Activated CD4-positive, alpha-beta memory T cell treated with anti-CD3 and anti-CD28 coated beads, Interleukin-2, amount 10 ng/mL, durations not matched to agents 7 days and 5 days (primary cell): ENCODE data around the gene DLK1. TPM values are rescaled to one million over a fixed set of nuclear protein-coding genes. Genes with fewer than 3 reads are reported as not detected.

Experiments
- CTCF ChIA-PET: fragments of 350-600 bp; sonication (Branson Sonifier 250); formaldehyde crosslinking; loops from one replicate; lab custom pipeline; 2021; ENCODE audit warnings: antibody characterized with exemption, inconsistent platforms; lab: Charles Lee
- POLR2A ChIA-PET: fragments of 350-600 bp; sonication (Branson Sonifier 250); formaldehyde crosslinking; loops from one replicate; lab custom pipeline; 2021; ENCODE audit warnings: antibody characterized with exemption; lab: Charles Lee
- DNase-seq: peaks from one replicate; pipeline ENCODE4 v3.0.0-alpha.2; 2020
- H3K27ac Mint-ChIP-seq: one replicate; pipeline ENCODE4 v1.8.0; 2021; ENCODE audit warnings: mild to moderate bottlenecking, mixed read lengths
- H3K27me3 Mint-ChIP-seq: one replicate; pipeline ENCODE4 v1.8.0; 2021; ENCODE audit warnings: mixed read lengths
- H3K36me3 Mint-ChIP-seq: one replicate; pipeline ENCODE4 v1.8.0; 2021; ENCODE audit warnings: low read depth, mixed read lengths
- H3K4me1 Mint-ChIP-seq: one replicate; pipeline ENCODE4 v1.8.0; 2021; ENCODE audit warnings: mixed read lengths
- H3K4me3 Mint-ChIP-seq: one replicate; pipeline ENCODE4 v1.8.0; 2021; ENCODE audit warnings: mild to moderate bottlenecking, mixed read lengths
- H3K9me3 Mint-ChIP-seq: one replicate; pipeline ENCODE4 v1.8.0; 2021; ENCODE audit warnings: mixed read lengths
- total RNA-seq, 2 experiments: library from RNA; stranded (reverse); gene quantifications; one replicate each; pipeline ENCODE4 v1.2.3, GENCODE V29; 2021

Gene DLK1
- total RNA-seq, 2 experiments from 2014 or later: not detected

GRCh38 chr14:100777818-100778525 is 51.3 kb downstream of the DLK1 start:
- Mint-ChIP-seq H3K9me3 (no peaks in the 10 kb centered on the region), H3K36me3 (no peaks in the 10 kb centered on the region), H3K4me3 (no peak overlapping the region), H3K4me1 (no peaks in the 10 kb centered on the region), H3K27ac (no peak overlapping the region), H3K27me3 (no peaks in the 10 kb centered on the region)
- CTCF ChIA-PET: no interaction called here
- POLR2A ChIA-PET: interaction anchor here (1.1 kb wide), 1 partner anchor 13 kb away, joined by 3 read pairs; no protein-coding TSS in a partner anchor
- no peak for DNase-seq

GRCh38 chr14:100778526-100778882 is 51.8 kb downstream of the DLK1 start:
- Mint-ChIP-seq H3K27me3 (no peaks in the 10 kb centered on the region), H3K4me3 (no peak overlapping the region), H3K9me3 (no peaks in the 10 kb centered on the region), H3K4me1 (no peaks in the 10 kb centered on the region), H3K27ac (no peak overlapping the region), H3K36me3 (no peaks in the 10 kb centered on the region)
- DNase-seq: no peak
- ChIA-PET POLR2A (interaction anchor here (1.1 kb wide), 1 partner anchor 13 kb away, joined by 3 read pairs; no protein-coding TSS in a partner anchor), CTCF (no interaction called here)

- Mint-ChIP-seq H3K36me3 (no peaks in the 10 kb centered on the region), H3K27me3 (no peaks in the 10 kb centered on the region), H3K9me3 (no peaks in the 10 kb centered on the region), H3K27ac (no peak overlapping the region), H3K4me3 (no peak overlapping the region), H3K4me1 (no peaks in the 10 kb centered on the region)
- DNase-seq: no peak
- POLR2A ChIA-PET: interaction anchor here (1.1 kb wide), 1 partner anchor 12 kb away, joined by 3 read pairs; no protein-coding TSS in a partner anchor
- CTCF ChIA-PET: no interaction called here
These were observed 52.4 kb downstream of the DLK1 start for GRCh38 chr14:100778951-100779690.

DNA sequence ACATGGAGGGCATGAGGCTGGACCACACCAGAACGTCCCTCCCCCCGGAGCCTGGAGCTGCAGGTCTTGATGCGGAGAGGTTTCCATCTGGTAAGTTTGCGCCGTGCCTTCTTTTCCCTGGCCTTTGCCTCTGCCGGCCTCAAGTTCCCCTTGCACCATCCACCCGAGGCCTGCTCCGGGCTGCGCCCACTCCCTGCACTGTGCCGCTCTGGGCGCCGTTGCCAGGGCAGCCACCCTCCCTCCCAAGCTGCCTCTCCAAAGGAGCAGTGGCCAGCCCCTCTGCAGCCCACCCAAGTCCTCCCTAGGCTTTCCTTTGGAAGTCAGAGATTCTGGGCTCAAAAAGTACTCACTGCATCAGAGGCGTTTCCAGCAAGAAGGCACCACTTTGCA is 53.0 kb downstream of the DLK1 start:
- H3K4me1 Mint-ChIP-seq: no peaks in the 10 kb centered on the region
- POLR2A ChIA-PET: no interaction called here
- CTCF ChIA-PET: no interaction called here
- no peaks in the 10 kb centered on the region for H3K27me3 Mint-ChIP-seq
- no peak overlapping the region for H3K4me3 Mint-ChIP-seq
- no peak overlapping the region for H3K27ac Mint-ChIP-seq
- no peaks in the 10 kb centered on the region for H3K9me3 Mint-ChIP-seq
- no peaks in the 10 kb centered on the region for H3K36me3 Mint-ChIP-seq
- peak; percentile 5 for DNase-seq

GRCh38 chr14:100780246-100780645 is 53.6 kb downstream of the DLK1 start:
- POLR2A ChIA-PET: no interaction called here
- Mint-ChIP-seq H3K27me3 (no peaks in the 10 kb centered on the region), H3K9me3 (no peaks in the 10 kb centered on the region), H3K36me3 (no peaks in the 10 kb centered on the region), H3K27ac (no peak overlapping the region), H3K4me3 (no peak overlapping the region), H3K4me1 (no peaks in the 10 kb centered on the region)
- peak; percentile 13 for DNase-seq
- CTCF ChIA-PET: no interaction called here

DNA sequence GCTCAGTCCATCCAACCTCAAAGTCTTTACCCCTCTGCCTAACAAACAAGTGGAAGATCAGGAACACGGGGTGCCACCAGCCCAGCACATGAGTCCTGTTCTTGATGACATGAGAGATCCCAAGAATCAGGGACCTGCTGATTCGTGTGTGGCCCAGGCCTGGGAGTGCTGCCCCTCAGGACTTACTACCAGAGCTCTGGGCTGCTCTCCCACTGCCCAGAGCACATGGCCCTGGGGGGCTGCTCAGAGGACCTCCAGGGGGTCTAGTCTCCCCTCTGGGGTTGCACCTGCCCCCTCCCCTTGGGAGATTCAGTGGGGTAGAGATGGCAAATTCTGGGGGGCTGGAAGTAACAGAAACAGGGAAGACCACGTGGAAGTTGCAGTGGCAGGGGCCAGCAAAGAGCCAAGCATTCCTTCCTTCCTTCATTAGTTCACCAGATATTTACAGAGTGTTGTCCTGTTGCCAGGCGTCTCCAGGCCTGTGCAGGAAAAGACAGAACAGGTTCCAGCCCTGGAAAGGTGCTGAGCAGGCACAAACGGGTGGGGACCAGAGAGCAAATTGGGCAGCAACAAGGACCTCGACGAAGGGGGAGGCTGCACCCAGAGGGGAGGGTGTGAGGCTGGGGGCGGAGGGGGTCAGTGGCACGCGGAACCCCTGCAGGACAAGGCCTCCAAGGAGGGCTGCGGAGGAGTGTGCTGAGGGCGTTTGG is 54.1 kb downstream of the DLK1 start:
- Mint-ChIP-seq H3K27ac (no peak overlapping the region), H3K27me3 (no peaks in the 10 kb centered on the region), H3K4me1 (no peaks in the 10 kb centered on the region), H3K4me3 (no peak overlapping the region), H3K36me3 (no peaks in the 10 kb centered on the region), H3K9me3 (no peaks in the 10 kb centered on the region)
- CTCF ChIA-PET: no interaction called here
- DNase-seq: peak; percentile 11
- POLR2A ChIA-PET: no interaction called here

DNA sequence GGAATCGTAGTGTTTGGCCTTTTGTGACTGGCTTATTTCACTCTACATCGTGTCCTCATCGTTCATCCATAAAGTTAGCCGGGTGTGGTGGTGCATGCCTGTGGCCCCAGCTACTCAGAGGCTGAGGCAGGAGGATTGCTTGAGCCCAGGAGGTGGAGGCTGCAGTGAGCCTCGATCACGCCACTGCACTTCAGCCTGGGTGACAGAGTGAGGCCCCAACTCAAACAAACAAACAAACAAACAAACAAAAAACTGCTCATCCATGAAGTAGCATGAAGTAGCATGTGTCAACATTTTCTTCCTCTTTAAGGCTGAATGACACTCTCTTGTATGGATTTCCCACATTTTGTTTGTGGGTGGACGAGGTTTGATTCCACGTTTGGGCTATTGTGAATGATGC is 55.3 kb downstream of the DLK1 start:
- no peaks in the 10 kb centered on the region for H3K36me3 Mint-ChIP-seq
- no peak overlapping the region for H3K27ac Mint-ChIP-seq
- no peak overlapping the region for H3K4me3 Mint-ChIP-seq
- POLR2A ChIA-PET: no interaction called here
- H3K9me3 Mint-ChIP-seq: no peaks in the 10 kb centered on the region
- DNase-seq: no peak
- no peaks in the 10 kb centered on the region for H3K27me3 Mint-ChIP-seq
- no peaks in the 10 kb centered on the region for H3K4me1 Mint-ChIP-seq
- CTCF ChIA-PET: no interaction called here

DNA sequence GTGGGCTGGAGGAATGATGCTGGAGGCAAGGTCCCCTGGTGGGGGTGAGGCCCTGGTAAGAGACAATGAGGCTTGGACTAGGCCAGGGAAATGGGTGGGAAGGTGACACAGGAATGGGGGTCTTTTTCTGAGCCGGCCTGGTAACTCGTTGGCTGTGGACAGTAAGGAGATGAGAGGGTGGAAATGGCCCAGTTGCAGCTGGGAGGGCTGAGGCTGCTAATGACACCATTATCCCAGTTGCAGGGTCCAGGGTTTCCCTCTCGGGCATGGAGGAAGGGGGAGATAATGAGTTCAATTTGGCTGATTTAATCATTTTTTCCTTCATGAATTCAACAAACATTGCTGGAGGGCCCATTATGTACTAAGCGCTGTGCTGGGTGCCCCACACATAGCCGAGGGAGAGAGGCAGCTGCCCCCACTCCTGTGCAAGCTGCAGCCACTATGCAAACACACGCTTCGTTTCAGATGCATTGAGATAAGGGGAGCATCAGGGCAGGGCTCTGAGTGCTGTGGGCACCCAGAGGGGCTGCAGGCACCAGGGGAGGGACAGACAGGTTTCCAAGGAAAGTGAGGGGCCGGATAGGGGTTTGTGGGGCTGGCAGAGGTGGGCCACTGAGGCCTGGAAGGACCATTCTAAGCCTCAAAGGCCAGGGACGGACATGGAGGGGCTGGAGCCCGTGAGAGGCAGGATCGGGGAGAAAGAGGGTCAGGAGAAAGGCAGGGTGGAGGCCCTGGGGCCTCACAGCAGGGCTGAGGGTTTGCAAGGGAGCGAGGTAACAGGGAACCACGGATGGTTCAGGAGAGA is 56.0 kb downstream of the DLK1 start:
- no peaks in the 10 kb centered on the region for H3K27me3 Mint-ChIP-seq
- CTCF ChIA-PET: no interaction called here
- POLR2A ChIA-PET: no interaction called here
- H3K4me1 Mint-ChIP-seq: no peaks in the 10 kb centered on the region
- no peak overlapping the region for H3K27ac Mint-ChIP-seq
- H3K9me3 Mint-ChIP-seq: no peaks in the 10 kb centered on the region
- no peak for DNase-seq
- H3K36me3 Mint-ChIP-seq: no peaks in the 10 kb centered on the region
- no peak overlapping the region for H3K4me3 Mint-ChIP-seq

- no peak overlapping the region for H3K27ac Mint-ChIP-seq
- H3K9me3 Mint-ChIP-seq: no peaks in the 10 kb centered on the region
- ChIA-PET CTCF (no interaction called here), POLR2A (no interaction called here)
- no peaks in the 10 kb centered on the region for H3K4me1 Mint-ChIP-seq
- H3K27me3 Mint-ChIP-seq: no peaks in the 10 kb centered on the region
- no peak for DNase-seq
- no peak overlapping the region for H3K4me3 Mint-ChIP-seq
- no peaks in the 10 kb centered on the region for H3K36me3 Mint-ChIP-seq
These were observed 57.1 kb downstream of the DLK1 start for GRCh38 chr14:100783630-100784370.

- no peaks in the 10 kb centered on the region for H3K9me3 Mint-ChIP-seq
- ChIA-PET CTCF (no interaction called here), POLR2A (no interaction called here)
- H3K27ac Mint-ChIP-seq: no peak overlapping the region
- DNase-seq: no peak
- H3K4me1 Mint-ChIP-seq: no peaks in the 10 kb centered on the region
- no peak overlapping the region for H3K4me3 Mint-ChIP-seq
- no peaks in the 10 kb centered on the region for H3K27me3 Mint-ChIP-seq
- no peaks in the 10 kb centered on the region for H3K36me3 Mint-ChIP-seq
These were observed 58.0 kb downstream of the DLK1 start for GRCh38 chr14:100784523-100785337.

DNA sequence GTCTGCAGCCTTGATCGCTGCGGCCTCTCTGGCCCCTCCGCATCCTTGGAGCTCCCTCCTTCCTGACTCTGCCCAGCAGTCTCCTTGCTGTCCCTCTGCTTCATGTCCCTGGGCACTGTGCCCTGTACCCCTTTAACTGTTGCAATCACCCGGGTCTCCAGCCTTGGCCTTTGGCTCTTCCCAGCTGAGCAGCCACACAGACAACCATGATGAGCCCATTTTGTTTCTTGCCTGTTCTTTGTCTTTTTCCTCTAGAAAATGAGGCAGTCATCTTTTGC is 58.6 kb downstream of the DLK1 start:
- no peak overlapping the region for H3K27ac Mint-ChIP-seq
- no peaks in the 10 kb centered on the region for H3K27me3 Mint-ChIP-seq
- no peak overlapping the region for H3K4me3 Mint-ChIP-seq
- H3K4me1 Mint-ChIP-seq: no peaks in the 10 kb centered on the region
- CTCF ChIA-PET: no interaction called here
- no peak for DNase-seq
- no peaks in the 10 kb centered on the region for H3K36me3 Mint-ChIP-seq
- no peaks in the 10 kb centered on the region for H3K9me3 Mint-ChIP-seq
- POLR2A ChIA-PET: no interaction called here

DNA sequence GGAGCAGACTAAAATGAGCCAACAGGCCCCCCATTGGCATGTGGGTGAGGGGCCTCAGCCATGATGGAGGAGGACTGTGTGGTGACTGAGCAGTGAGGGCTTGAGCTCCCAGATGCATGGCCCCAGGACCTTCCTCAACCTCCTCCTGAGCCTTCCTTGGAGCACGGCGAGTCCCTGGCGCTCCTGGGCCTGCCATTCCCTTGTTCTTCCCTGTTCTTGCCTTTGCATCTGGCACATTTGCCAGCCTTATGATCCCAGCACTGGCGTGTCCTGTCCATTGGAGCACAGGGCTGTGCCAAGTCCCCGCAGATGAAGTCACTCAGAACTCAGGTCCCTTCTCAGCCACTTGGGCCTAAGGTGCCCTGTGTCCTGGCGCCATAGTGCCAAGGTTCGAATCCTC is 58.9 kb downstream of the DLK1 start:
- no peaks in the 10 kb centered on the region for H3K4me1 Mint-ChIP-seq
- DNase-seq: no peak
- H3K36me3 Mint-ChIP-seq: no peaks in the 10 kb centered on the region
- no peaks in the 10 kb centered on the region for H3K27me3 Mint-ChIP-seq
- H3K9me3 Mint-ChIP-seq: no peaks in the 10 kb centered on the region
- no peak overlapping the region for H3K4me3 Mint-ChIP-seq
- no peak overlapping the region for H3K27ac Mint-ChIP-seq
- CTCF ChIA-PET: no interaction called here
- POLR2A ChIA-PET: no interaction called here
